GM18951 (cell line): ENCODE measurements around the gene TNFSF9.

ENCODE experiments used
- POLR2A ChIP-seq: IDR thresholded peaks from 4 replicates; pipeline ENCODE4 v1.6.1; 2011; ENCODE audit warnings: mild to moderate bottlenecking; ENCODE audit not compliant: insufficient read length, insufficient read depth; ENCODE audit errors: extremely low read depth
- in situ Hi-C: fragments of 300-500 bp; cut with MboI; formaldehyde crosslinking; loops from one replicate; pipeline ENCODE4 v1.12.0; 2022; ENCODE audit warnings: low sequenced_read_pairs, mixed read lengths, inconsistent platforms; ENCODE audit not compliant: unreplicated experiment

TNFSF9 gene

DNA sequence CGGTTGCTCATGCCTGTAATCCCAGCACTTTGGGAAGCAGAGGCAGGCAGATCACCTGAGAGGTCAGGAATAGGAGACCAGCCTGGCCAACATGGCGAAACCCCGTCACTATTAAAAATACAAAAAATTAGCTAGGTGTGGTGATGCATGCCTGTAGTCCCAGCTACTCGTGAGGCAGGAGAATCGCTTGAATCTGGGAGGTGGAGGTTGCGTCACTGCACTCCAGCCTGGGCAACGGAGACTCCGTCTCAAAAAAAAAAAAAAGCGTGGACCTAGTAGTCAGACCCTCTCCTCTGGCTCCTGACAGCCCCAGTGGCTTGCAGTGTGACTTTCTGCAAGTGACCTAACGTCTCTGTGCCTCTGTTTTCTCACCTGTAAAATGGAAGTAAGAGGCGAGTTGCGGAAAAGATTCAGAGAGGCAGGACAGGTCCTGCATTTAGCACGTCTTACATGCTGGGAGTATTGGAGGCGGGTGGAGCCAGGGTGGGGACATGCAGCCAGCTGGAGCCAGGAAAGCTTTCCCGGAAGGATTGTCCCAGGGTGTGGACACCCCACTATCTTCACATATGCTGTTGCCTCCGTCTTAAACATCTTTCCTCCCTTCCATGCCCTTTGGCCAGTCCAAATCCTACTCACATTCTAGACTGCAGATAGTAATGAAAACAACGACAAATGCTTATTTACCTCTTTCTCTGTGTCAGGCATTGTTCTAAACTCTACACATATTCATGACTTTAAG lies 31.6 kb upstream of the TNFSF9 start:
- no peak for TF ChIP-seq POLR2A
- in situ Hi-C loops: no loop called here

DNA sequence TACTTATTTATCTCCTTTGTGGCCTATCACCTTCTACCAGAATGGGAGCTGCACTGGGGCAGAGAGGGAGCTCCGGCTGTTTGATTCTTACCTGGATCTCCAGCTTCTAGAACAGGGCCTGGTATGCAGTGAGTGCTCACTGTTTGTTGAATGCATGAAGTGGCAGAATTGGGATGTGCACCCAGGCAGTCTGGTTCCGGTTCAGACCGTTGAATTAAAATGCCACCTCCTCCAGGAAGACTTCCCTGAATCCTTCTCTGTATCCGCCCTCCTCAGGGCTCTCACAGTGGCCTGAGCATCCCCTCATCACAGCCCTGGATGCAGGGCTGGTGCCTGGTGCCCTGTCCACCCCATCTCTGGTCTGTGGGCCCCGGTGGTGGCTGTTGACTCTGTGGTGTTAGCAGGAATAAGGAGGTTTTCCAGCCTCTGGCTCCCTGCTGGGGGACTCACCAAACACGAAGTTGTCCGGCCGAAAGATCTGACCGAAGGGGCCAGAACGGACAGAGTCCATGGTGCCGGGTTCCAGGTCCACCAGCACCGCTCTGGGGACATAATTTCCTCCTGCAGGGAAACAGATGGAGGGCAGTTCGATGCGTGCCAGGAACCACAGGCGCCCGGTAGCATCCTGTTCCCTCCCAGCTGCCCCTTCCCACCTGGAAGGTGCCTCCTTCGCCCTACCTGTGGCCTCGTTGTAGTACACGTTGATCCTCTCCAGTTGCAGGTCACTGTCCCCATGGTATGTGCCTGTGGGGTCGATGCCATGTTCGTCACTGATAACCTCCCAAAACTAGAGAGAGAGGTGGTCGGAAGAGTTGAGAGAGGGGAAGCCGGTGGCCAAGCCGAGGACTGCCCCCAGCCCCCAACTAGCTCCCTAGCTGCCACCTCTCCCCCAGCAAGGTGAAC lies 29.7 kb upstream of the TNFSF9 start:
- in situ Hi-C loops: loop anchor here (25.0 kb wide), 1 partner anchor 361 kb away; no protein-coding TSS in a partner anchor
- TF ChIP-seq POLR2A: no peak

- no peak for TF ChIP-seq POLR2A
- in situ Hi-C loops: loop anchor here (25.0 kb wide), 1 partner anchor 360 kb away; no protein-coding TSS in a partner anchor
Observed at GRCh38 chr19:6501740-6502648, 28.8 kb upstream of the TNFSF9 start, which contains the start of gene TUBB4A. TSS of gene TUBB4A (minus strand) at chr19:6502309. CDS start at chr19:6502212, 97 bp downstream.

DNA sequence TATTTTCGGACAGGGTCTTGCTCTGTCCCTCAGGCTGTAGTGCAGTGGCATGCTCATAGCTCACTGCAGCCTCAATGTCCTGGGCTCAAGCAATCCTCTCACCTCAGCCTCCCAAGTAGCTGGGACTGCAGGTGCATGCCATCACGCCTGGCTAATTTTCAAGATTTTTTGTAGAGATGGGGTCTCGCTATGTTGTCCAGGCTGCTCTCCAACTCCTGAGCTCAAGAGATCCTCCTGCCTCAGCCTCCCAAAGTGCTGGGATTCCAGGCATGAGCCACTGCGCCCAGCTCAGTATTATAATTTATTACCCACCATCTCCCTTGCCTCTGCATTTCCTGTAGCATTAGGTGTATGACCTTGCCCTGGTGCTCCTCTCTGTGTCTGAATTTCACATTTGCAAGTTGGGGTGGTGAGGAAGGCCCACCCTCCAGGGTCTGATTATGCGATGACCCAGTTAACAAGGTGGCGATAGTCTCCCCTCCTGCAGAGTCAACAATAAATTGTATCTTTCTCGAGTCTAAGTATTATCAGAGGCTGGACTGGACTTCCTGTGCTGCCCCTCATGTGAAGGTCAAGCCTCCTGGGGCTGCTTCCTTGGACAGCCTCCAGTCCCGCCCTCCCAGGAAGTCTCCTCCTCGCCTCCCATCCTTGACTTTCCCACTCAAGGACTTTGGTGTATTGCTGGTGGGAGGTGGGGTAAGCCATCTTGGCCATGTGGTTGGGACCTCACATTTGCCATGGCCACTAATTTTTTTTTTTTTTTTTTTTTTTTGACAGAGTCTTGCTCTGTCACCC lies 27.2 kb upstream of the TNFSF9 start:
- TF ChIP-seq POLR2A: no peak
- in situ Hi-C loops: loop anchor here (25.0 kb wide), 1 partner anchor 359 kb away; no protein-coding TSS in a partner anchor

GRCh38 chr19:6508028-6508771 lies 22.6 kb upstream of the TNFSF9 start:
- in situ Hi-C loops: loop anchor here (25.0 kb wide), 1 partner anchor 354 kb away; no protein-coding TSS in a partner anchor

GRCh38 chr19:6509118-6509971 lies 21.5 kb upstream of the TNFSF9 start:
- TF ChIP-seq POLR2A: no peak
- in situ Hi-C loops: loop anchor here (25.0 kb wide), 1 partner anchor 353 kb away; no protein-coding TSS in a partner anchor

GRCh38 chr19:6510618-6511017 lies 20.2 kb upstream of the TNFSF9 start:
- no peak for TF ChIP-seq POLR2A

GRCh38 chr19:6514089-6514488 lies 16.7 kb upstream of the TNFSF9 start:
- TF ChIP-seq POLR2A: no peak
- in situ Hi-C loops: loop anchor here (10.0 to 25.0 kb wide), 2 partner anchors 111 to 348 kb away; no protein-coding TSS in a partner anchor

More at GRCh38 chr19:6510618-6511017, 20.2 kb upstream of the TNFSF9 start:
- in situ Hi-C loops: loop anchor here (10.0 to 25.0 kb wide), 2 partner anchors 114 to 352 kb away; no protein-coding TSS in a partner anchor

GRCh38 chr19:6514926-6515544 lies 15.8 kb upstream of the TNFSF9 start:
- no peak for TF ChIP-seq POLR2A
- in situ Hi-C loops: loop anchor here (10.0 to 25.0 kb wide), 2 partner anchors 110 to 347 kb away; no protein-coding TSS in a partner anchor
